BLaER1 treated with 17β-estradiol and CSF1 and Interleukin-3, amounts not matched to agents 10 nM and 100 nM (cell line): ENCODE results near the gene SSBP2.

Experiments
- H3K27ac ChIP-seq, 11 experiments: shearing (Covaris generic); formaldehyde crosslinking; 2 replicates each; pipeline ENCODE4 v1.8.1; 2022
- H3K27me3 ChIP-seq, 11 experiments: shearing (Covaris generic); formaldehyde crosslinking; 2 replicates each; pipeline ENCODE4 v1.8.1; 2022
- H3K36me3 ChIP-seq, 11 experiments: shearing (Covaris generic); formaldehyde crosslinking; 2 replicates each; pipeline ENCODE4 v1.8.1; 2022
- H3K4me1 ChIP-seq, 10 experiments: shearing (Covaris generic); formaldehyde crosslinking; 2 replicates each; pipeline ENCODE4 v1.8.1; 2022
- H3K4me2 ChIP-seq, 11 experiments: shearing (Covaris generic); formaldehyde crosslinking; 2 replicates each; pipeline ENCODE4 v1.8.1; 2022
- H3K4me3 ChIP-seq, 10 experiments: shearing (Covaris generic); formaldehyde crosslinking; 2 replicates each; pipeline ENCODE4 v1.8.1; 2022
- H3K9ac ChIP-seq, 11 experiments: shearing (Covaris generic); formaldehyde crosslinking; 2 replicates each; pipeline ENCODE4 v1.8.1; 2022
- H3K9me3 ChIP-seq, 11 experiments: shearing (Covaris generic); formaldehyde crosslinking; replicated peaks in 1 of 11; 2 replicates each; pipeline ENCODE4 v1.8.1; 2022
- H4K20me1 ChIP-seq, 11 experiments: shearing (Covaris generic); formaldehyde crosslinking; 2 replicates each; pipeline ENCODE4 v1.8.1; 2022
- Cebpa-rat ChIP-seq, 11 experiments: shearing (Covaris generic); IDR thresholded peaks; 2 replicates each; pipeline ENCODE4 v1.8.1; 2022

The SSBP2 gene

GRCh38 chr5:81428861-81429260 lies 322.0 kb downstream of the SSBP2 start:
- H3K27me3 ChIP-seq = no peaks in the 10 kb centered on the region
- H3K4me2 ChIP-seq = no peak overlapping the region
- TF ChIP-seq Cebpa-rat (IDR thresholded peaks at IDR 0.05) = no peak
- H3K27ac ChIP-seq = no peak overlapping the region
- peaks cover 0 to 10% (median 0%) of the 10 kb centered on the region in 11 experiments; a peak in 3 of 22 replicates for H4K20me1 ChIP-seq
- no peak overlapping the region for H3K9ac ChIP-seq
- H3K4me1 ChIP-seq = peaks cover 0 to 22% (median 6%) of the 10 kb centered on the region in 10 experiments; a peak in 13 of 20 replicates
- H3K4me3 ChIP-seq = no peak overlapping the region
- no peaks in the 10 kb centered on the region for H3K9me3 ChIP-seq
- peaks cover 0 to 46% (median 10%) of the 10 kb centered on the region in 11 experiments; a peak in 10 of 22 replicates for H3K36me3 ChIP-seq

GRCh38 chr5:81428446-81428845 lies 322.5 kb downstream of the SSBP2 start:
- TF ChIP-seq Cebpa-rat (IDR thresholded peaks at IDR 0.05) = no peak
- Histone ChIP-seq H3K4me1 (peaks cover 0 to 22% (median 6%) of the 10 kb centered on the region in 10 experiments; a peak in 13 of 20 replicates), H3K9ac (no peak overlapping the region), H4K20me1 (peaks cover 0 to 10% (median 0%) of the 10 kb centered on the region in 11 experiments; a peak in 3 of 22 replicates), H3K27ac (no peak overlapping the region), H3K4me3 (no peak overlapping the region), H3K9me3 (no peaks in the 10 kb centered on the region), H3K4me2 (no peak overlapping the region), H3K36me3 (peaks cover 0 to 42% (median 6%) of the 10 kb centered on the region in 11 experiments; a peak in 8 of 22 replicates), H3K27me3 (no peaks in the 10 kb centered on the region)

GRCh38 chr5:81427566-81427965 lies 323.3 kb downstream of the SSBP2 start:
- H3K4me2 ChIP-seq = peak overlapping the region in 2 of 11 experiments; percentile 36 to 50; a peak in 3 of 22 replicates
- no peak for TF ChIP-seq Cebpa-rat (IDR thresholded peaks at IDR 0.05)
- H3K27me3 ChIP-seq = no peaks in the 10 kb centered on the region
- H3K4me3 ChIP-seq = no peak overlapping the region
- peaks cover 0 to 43% (median 9%) of the 10 kb centered on the region in 11 experiments; a peak in 7 of 22 replicates for H3K36me3 ChIP-seq
- H3K4me1 ChIP-seq = peaks cover 0 to 22% (median 6%) of the 10 kb centered on the region in 10 experiments; a peak in 13 of 20 replicates
- H3K9me3 ChIP-seq = no peaks in the 10 kb centered on the region
- no peak overlapping the region for H3K9ac ChIP-seq
- H4K20me1 ChIP-seq = peaks cover 0 to 10% (median 0%) of the 10 kb centered on the region in 11 experiments; a peak in 3 of 22 replicates
- no peak overlapping the region for H3K27ac ChIP-seq

GRCh38 chr5:81426359-81427030 lies 324.4 kb downstream of the SSBP2 start:
- Histone ChIP-seq H3K36me3 (peaks cover 0 to 43% (median 17%) of the 10 kb centered on the region in 11 experiments; a peak in 10 of 22 replicates), H3K27ac (0 out of 22 replicates have a peak overlapping the region, but pooled peaks of 1 of the 11 experiments have one; percentile 8), H3K4me2 (peak overlapping the region in 5 of 11 experiments; percentile 21 to 58 (median 36); a peak in 8 of 22 replicates), H3K9ac (no peak overlapping the region), H4K20me1 (peaks cover 0 to 10% (median 0%) of the 10 kb centered on the region in 11 experiments; a peak in 3 of 22 replicates), H3K27me3 (no peaks in the 10 kb centered on the region), H3K4me3 (no peak overlapping the region), H3K9me3 (no peaks in the 10 kb centered on the region), H3K4me1 (peaks cover 0 to 22% (median 6%) of the 10 kb centered on the region in 10 experiments; a peak in 13 of 20 replicates)
- TF ChIP-seq Cebpa-rat (IDR thresholded peaks at IDR 0.05) = no peak

- no peaks in the 10 kb centered on the region for H3K9me3 ChIP-seq
- H3K4me3 ChIP-seq = no peak overlapping the region
- H3K27me3 ChIP-seq = no peaks in the 10 kb centered on the region
- H3K27ac ChIP-seq = no peak overlapping the region
- H3K4me1 ChIP-seq = peaks cover 0 to 31% (median 6%) of the 10 kb centered on the region in 10 experiments; a peak in 13 of 20 replicates
- peaks cover 0 to 46% (median 18%) of the 10 kb centered on the region in 11 experiments; a peak in 10 of 22 replicates for H3K36me3 ChIP-seq
- H3K9ac ChIP-seq = no peak overlapping the region
- H4K20me1 ChIP-seq = peaks cover 0 to 10% (median 0%) of the 10 kb centered on the region in 11 experiments; a peak in 3 of 22 replicates
- no peak for TF ChIP-seq Cebpa-rat (IDR thresholded peaks at IDR 0.05)
- H3K4me2 ChIP-seq = peak overlapping the region in 1 of 11 experiments; percentile 50; a peak in 3 of 22 replicates
Measured at GRCh38 chr5:81425569-81425968, 325.3 kb downstream of the SSBP2 start.

- Histone ChIP-seq H4K20me1 (peaks cover 0 to 10% (median 0%) of the 10 kb centered on the region in 11 experiments; a peak in 3 of 22 replicates), H3K4me1 (peaks cover 0 to 39% (median 7%) of the 10 kb centered on the region in 10 experiments; a peak in 13 of 20 replicates), H3K9ac (no peak overlapping the region), H3K27me3 (no peaks in the 10 kb centered on the region), H3K4me3 (no peak overlapping the region), H3K27ac (no peak overlapping the region), H3K36me3 (peaks cover 0 to 54% (median 26%) of the 10 kb centered on the region in 11 experiments; a peak in 14 of 22 replicates), H3K4me2 (no peak overlapping the region), H3K9me3 (no peaks in the 10 kb centered on the region)
- no peak for TF ChIP-seq Cebpa-rat (IDR thresholded peaks at IDR 0.05)
Measured at GRCh38 chr5:81424728-81425127, 326.2 kb downstream of the SSBP2 start.

GRCh38 chr5:81422671-81423070 lies 328.2 kb downstream of the SSBP2 start:
- no peak for TF ChIP-seq Cebpa-rat (IDR thresholded peaks at IDR 0.05)
- Histone ChIP-seq H3K4me2 (no peak overlapping the region), H3K9me3 (no peaks in the 10 kb centered on the region), H3K4me1 (peaks cover 0 to 39% (median 7%) of the 10 kb centered on the region in 10 experiments; a peak in 13 of 20 replicates), H4K20me1 (peaks cover 0 to 10% (median 0%) of the 10 kb centered on the region in 11 experiments; a peak in 4 of 22 replicates), H3K36me3 (peaks cover 0 to 58% (median 29%) of the 10 kb centered on the region in 11 experiments; a peak in 14 of 22 replicates), H3K4me3 (no peak overlapping the region), H3K27ac (no peak overlapping the region), H3K27me3 (no peaks in the 10 kb centered on the region), H3K9ac (no peak overlapping the region)

GRCh38 chr5:81420039-81420667 lies 330.7 kb downstream of the SSBP2 start:
- H3K9ac ChIP-seq = peak overlapping the region in 1 of 11 experiments; percentile 6; a peak in 2 of 22 replicates
- H3K4me1 ChIP-seq = peaks cover 0 to 18% (median 0%) of the 10 kb centered on the region in 10 experiments; a peak in 5 of 20 replicates
- H3K4me2 ChIP-seq = peak overlapping the region in 4 of 11 experiments; percentile 8 to 60 (median 34); a peak in 6 of 22 replicates
- no peaks in the 10 kb centered on the region; a peak in 1 of 22 replicates for H4K20me1 ChIP-seq
- no peaks in the 10 kb centered on the region for H3K9me3 ChIP-seq
- H3K27ac ChIP-seq = peak overlapping the region in 7 of 11 experiments; percentile 15 to 66 (median 46); a peak in 12 of 22 replicates
- no peaks in the 10 kb centered on the region for H3K27me3 ChIP-seq
- no peak for TF ChIP-seq Cebpa-rat (IDR thresholded peaks at IDR 0.05)
- H3K36me3 ChIP-seq = peaks cover 0 to 64% (median 33%) of the 10 kb centered on the region in 11 experiments; a peak in 15 of 22 replicates
- H3K4me3 ChIP-seq = no peak overlapping the region
